ENCODE measurements around the gene VPS26C.
A peak's percentile ranks its signal among the peaks of the same experiment; 100 is the strongest.
"Not testable (repeated sequence)": the region's sequence is repeated elsewhere in the genome, so short reads cannot be mapped to it uniquely, and the experiment has no call there.

VPS26C gene

GRCh38 chr21:37267269-37268185 is at the start of gene VPS26C:
VPS26C (minus strand) TSS chr21:37267334; CDS start chr21:37267294, 40 bp downstream.
- DNase-seq (ENCODE audit: low read depth), result peak; percentile 98

GRCh38 chr21:37316072-37316471 is 48.9 kb upstream of the VPS26C start:
- DNase-seq (ENCODE audit: low read depth), result not testable (repeated sequence)

- no peak for DNase-seq (ENCODE audit: low read depth)
These were observed 33.1 kb upstream of the VPS26C start for GRCh38 chr21:37300114-37300751.

- DNase-seq (ENCODE audit: low read depth), result no peak
These were observed 30.2 kb upstream of the VPS26C start for GRCh38 chr21:37297364-37297763.

- DNase-seq (ENCODE audit: low read depth), result no peak
These were observed 27.5 kb upstream of the VPS26C start for GRCh38 chr21:37294679-37295078.

DNA sequence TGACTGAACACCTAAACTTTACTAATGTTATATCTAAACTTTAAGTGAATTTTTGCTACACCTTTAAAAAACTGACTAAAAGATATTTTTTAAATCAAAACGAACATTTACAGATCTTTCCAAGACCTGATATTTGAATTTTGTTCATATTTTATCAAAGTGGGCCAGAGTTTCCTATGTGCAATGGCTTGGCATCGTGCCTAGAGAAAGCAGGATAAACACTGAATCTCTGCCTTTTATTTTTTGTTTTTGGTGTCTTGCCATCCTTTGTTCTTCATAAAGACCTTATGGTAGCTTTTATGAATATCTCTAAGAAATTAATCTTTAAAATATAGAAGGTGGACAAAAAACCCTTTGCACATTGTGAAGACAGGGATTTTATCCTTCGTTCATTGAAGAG is 25.8 kb upstream of the VPS26C start:
- no peak for DNase-seq (ENCODE audit: low read depth)

- DNase-seq (ENCODE audit: low read depth), result no peak
These were observed 24.9 kb upstream of the VPS26C start for GRCh38 chr21:37292041-37292440.

DNA sequence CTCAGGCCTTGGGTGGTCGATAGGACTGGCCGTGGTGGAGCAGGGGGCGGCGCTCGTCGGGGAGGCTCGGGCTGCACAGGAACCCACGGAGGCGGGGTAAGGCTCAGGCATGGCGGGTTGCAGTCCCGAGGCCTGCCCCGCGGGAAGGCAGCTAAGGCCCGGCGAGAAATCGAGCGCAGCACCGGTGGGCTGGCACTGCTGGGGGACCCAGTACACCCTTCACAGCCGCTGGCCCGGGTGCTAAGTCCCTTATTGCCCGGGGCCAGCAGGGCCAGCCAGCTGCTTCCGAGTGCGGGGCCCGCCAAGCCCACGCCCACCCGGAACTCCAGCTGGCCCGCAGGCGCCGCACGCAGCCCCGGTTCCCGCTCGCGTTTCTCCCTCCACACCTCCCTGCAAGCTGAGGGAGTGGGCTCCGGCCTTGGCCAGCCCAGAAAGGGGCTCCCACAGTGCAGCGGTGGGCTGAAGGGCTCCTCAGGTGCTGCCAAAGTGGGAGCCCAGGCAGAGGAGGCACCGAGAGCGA is 16.1 kb upstream of the VPS26C start:
- not testable (repeated sequence) for DNase-seq (ENCODE audit: low read depth)

GRCh38 chr21:37282602-37283001 is 15.5 kb upstream of the VPS26C start:
- not testable (repeated sequence) for DNase-seq (ENCODE audit: low read depth)

- DNase-seq (ENCODE audit: low read depth), result no peak
These were observed 14.9 kb upstream of the VPS26C start for GRCh38 chr21:37281993-37282392.

DNA sequence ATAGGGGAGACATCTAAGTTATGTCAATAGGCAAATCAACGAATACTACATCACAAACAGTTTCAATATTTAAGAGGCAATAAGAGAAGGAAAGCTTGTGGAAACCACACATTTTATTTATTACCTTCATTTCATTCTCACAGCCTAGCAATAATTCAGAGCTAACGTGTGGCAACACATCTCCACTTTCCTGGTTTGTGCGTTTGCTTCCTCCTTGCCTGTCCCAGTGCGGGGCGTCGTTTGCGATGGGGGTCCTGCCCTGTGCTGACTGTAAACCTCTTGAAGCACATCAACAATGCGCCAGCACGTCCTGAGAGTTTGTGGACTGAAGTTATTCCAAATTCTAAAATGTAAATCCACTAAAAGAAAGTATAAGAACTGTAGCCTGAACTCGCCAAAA is 14.4 kb upstream of the VPS26C start:
- DNase-seq (ENCODE audit: low read depth), result no peak

DNA sequence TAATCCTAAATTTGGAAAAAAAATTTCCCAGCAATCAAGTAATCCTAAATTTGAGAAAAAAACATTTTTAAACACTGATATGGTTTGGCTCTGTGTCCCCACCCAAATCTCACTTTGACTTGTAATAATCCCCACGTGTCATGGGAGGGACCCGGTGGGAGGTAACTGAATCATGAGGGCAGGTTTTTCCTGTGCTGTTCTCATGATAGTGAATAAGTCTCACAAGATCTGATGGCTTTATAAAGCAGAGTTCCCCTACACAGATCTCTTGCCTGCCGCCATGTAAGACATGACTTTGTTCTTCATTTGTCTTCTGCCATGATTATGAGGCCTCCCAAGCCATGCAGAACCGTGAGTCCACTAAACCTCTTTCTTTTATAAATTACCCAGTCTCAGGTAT is 12.1 kb upstream of the VPS26C start:
- DNase-seq (ENCODE audit: low read depth), result not testable (repeated sequence)

DNA sequence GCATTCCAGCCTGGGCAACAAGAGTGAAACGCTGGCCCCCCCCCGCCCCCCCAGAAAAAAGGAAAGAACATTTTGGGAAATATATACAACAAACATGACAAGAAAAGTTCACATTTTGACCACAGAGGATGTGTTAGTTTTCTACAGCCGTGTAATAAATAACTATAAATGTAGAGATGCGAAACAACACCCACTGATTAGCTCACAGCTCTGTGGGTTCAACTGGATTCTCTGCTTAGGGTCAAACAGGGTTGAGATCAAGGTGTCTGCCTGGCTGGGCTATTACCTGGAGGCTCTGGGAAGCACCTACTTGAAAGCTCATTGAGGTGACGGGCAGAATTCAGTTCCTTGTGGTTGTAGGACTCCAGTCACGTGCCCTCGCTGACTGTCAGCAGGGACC is 11.1 kb upstream of the VPS26C start:
- DNase-seq (ENCODE audit: low read depth), result no peak

- no peak for DNase-seq (ENCODE audit: low read depth)
These were observed 9.2 kb upstream of the VPS26C start for GRCh38 chr21:37276377-37276776.

GRCh38 chr21:37273911-37274690 is 7.0 kb upstream of the VPS26C start:
- no peak for DNase-seq (ENCODE audit: low read depth)

DNA sequence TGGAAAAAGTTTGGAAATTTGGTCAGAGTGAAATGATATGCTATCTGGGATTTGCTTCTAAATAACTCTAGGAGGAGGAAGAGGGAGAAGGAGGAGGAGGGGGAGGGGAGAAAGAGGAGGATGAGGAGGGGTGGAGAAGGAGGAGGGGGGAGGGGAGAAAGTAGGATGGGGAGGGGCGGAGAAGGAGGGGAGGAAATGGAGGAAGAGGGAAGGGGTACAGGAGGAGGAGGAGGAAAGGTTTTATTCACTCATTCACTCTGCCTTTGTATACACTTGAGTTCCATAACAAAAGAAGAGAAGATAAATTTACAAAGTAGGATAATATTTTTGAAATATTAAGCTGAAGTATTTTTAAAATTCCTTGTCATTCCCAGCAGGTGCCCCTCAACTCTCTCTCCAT is 6.3 kb upstream of the VPS26C start:
- DNase-seq (ENCODE audit: low read depth), result no peak

- DNase-seq (ENCODE audit: low read depth), result no peak
These were observed 5.8 kb upstream of the VPS26C start for GRCh38 chr21:37272897-37273296.

GRCh38 chr21:37270576-37271365 is 3.6 kb upstream of the VPS26C start:
- DNase-seq (ENCODE audit: low read depth), result no peak

- no peak for DNase-seq (ENCODE audit: low read depth)
These were observed 2.3 kb upstream of the VPS26C start for GRCh38 chr21:37269481-37269880.

DNA sequence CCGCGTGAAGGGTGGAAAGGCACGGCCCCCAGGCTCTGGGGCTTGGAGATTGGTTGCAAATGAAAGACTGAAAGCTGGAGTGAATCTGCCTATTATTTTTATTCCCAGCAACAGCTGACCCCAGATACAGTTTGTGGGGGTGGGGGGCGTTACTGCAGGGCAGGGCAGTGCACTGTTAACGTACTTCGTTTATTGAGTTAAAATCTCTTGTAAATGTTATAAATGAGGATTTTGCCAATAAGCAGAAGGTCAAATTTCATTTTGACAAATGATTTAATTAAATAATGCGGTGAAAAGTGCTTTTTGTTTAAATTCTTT is 1.0 kb upstream of the VPS26C start:
- DNase-seq (ENCODE audit: low read depth), result no peak

- no peak for DNase-seq (ENCODE audit: low read depth)
These were observed 466 bp downstream of the VPS26C start for GRCh38 chr21:37266515-37267221.

Measured in HS-27A (cell line).